ENCODE data around the gene FOXO1.

The FOXO1 gene

GRCh38 chr13:40537146-40537895 lies 129.1 kb downstream of the FOXO1 start:
- no peak overlapping the region for H3K4me3 ChIP-seq (replicated peaks; ENCODE audit: low read depth, low read length)
- no peaks in the 10 kb centered on the region for H3K27me3 ChIP-seq (replicated peaks; ENCODE audit: control insufficient read depth, insufficient read depth, low read length)
- no peaks in the 10 kb centered on the region for H3K36me3 ChIP-seq (ENCODE audit: control insufficient read depth, insufficient read depth, low read length)
- TF ChIP-seq CTCF (IDR thresholded peaks at IDR 0.05; ENCODE audit: insufficient read depth, low read length, poor library complexity, severe bottlenecking), result no peak
- DNase-seq (ENCODE audit: extremely low read depth, insufficient read length), result no peak

GRCh38 chr13:40536443-40537113 lies 129.9 kb downstream of the FOXO1 start:
- no peak for TF ChIP-seq CTCF (IDR thresholded peaks at IDR 0.05; ENCODE audit: insufficient read depth, low read length, poor library complexity, severe bottlenecking)
- no peak for DNase-seq (ENCODE audit: extremely low read depth, insufficient read length)
- Histone ChIP-seq H3K4me3 (replicated peaks; ENCODE audit: low read depth, low read length) (no peak overlapping the region), H3K27me3 (replicated peaks; ENCODE audit: control insufficient read depth, insufficient read depth, low read length) (no peaks in the 10 kb centered on the region), H3K36me3 (ENCODE audit: control insufficient read depth, insufficient read depth, low read length) (no peaks in the 10 kb centered on the region)

GRCh38 chr13:40535345-40535836 lies 131.1 kb downstream of the FOXO1 start:
- no peak for DNase-seq (ENCODE audit: extremely low read depth, insufficient read length)
- Histone ChIP-seq H3K27me3 (replicated peaks; ENCODE audit: control insufficient read depth, insufficient read depth, low read length) (no peaks in the 10 kb centered on the region), H3K36me3 (ENCODE audit: control insufficient read depth, insufficient read depth, low read length) (no peaks in the 10 kb centered on the region), H3K4me3 (replicated peaks; ENCODE audit: low read depth, low read length) (no peak overlapping the region)
- no peak for TF ChIP-seq CTCF (IDR thresholded peaks at IDR 0.05; ENCODE audit: insufficient read depth, low read length, poor library complexity, severe bottlenecking)

GRCh38 chr13:40534456-40534855 lies 132.0 kb downstream of the FOXO1 start:
- H3K36me3 ChIP-seq (ENCODE audit: control insufficient read depth, insufficient read depth, low read length), result no peaks in the 10 kb centered on the region

GRCh38 chr13:40533072-40533471 lies 133.4 kb downstream of the FOXO1 start:
- Histone ChIP-seq H3K4me3 (replicated peaks; ENCODE audit: low read depth, low read length) (no peak overlapping the region), H3K27me3 (replicated peaks; ENCODE audit: control insufficient read depth, insufficient read depth, low read length) (no peaks in the 10 kb centered on the region), H3K36me3 (ENCODE audit: control insufficient read depth, insufficient read depth, low read length) (no peaks in the 10 kb centered on the region)
- TF ChIP-seq CTCF (IDR thresholded peaks at IDR 0.05; ENCODE audit: insufficient read depth, low read length, poor library complexity, severe bottlenecking), result no peak
- DNase-seq (ENCODE audit: extremely low read depth, insufficient read length), result no peak

More at GRCh38 chr13:40534456-40534855, 132.0 kb downstream of the FOXO1 start:
- DNase-seq (ENCODE audit: extremely low read depth, insufficient read length), result no peak
- no peak overlapping the region for H3K4me3 ChIP-seq (replicated peaks; ENCODE audit: low read depth, low read length)
- H3K27me3 ChIP-seq (replicated peaks; ENCODE audit: control insufficient read depth, insufficient read depth, low read length), result no peaks in the 10 kb centered on the region
- TF ChIP-seq CTCF (IDR thresholded peaks at IDR 0.05; ENCODE audit: insufficient read depth, low read length, poor library complexity, severe bottlenecking), result no peak
